Stimulated activated CD8-positive, alpha-beta memory T cell treated with anti-CD3 and anti-CD28 coated beads, Interleukin-2, amount 100 ng/mL, for 48 hours (primary cell): Measurements from ENCODE around the gene CLEC1A.

Source experiments
- DNase-seq, 2 donors: peaks; one replicate each; pipeline ENCODE4 v3.0.0-alpha.2; 2020; ENCODE audit warnings: low read depth in 2 of 2

The CLEC1A gene

GRCh38 chr12:10098791-10099190 lies at the start of gene CLEC1A:
Gene CLEC1A (minus strand): TSS chr12:10098985. CDS start chr12:10098922, 63 bp downstream.
- DNase-seq, result no peak

GRCh38 chr12:10147714-10148403 lies 49.1 kb upstream of the CLEC1A start:
- no peak for DNase-seq

GRCh38 chr12:10142976-10143589 lies 44.3 kb upstream of the CLEC1A start:
- no peak for DNase-seq

GRCh38 chr12:10140001-10140400 lies 41.2 kb upstream of the CLEC1A start:
- DNase-seq, result peak in 1 of 2 donors; percentile 20

- DNase-seq, result no peak
Observed at GRCh38 chr12:10136637-10137205, 37.9 kb upstream of the CLEC1A start.

- DNase-seq, result no peak
Observed at GRCh38 chr12:10135126-10135525, 36.3 kb upstream of the CLEC1A start.

- DNase-seq, result no peak
Observed at GRCh38 chr12:10132850-10133370, 34.1 kb upstream of the CLEC1A start.

- no peak for DNase-seq
Observed at GRCh38 chr12:10131111-10131690, 32.4 kb upstream of the CLEC1A start.

GRCh38 chr12:10130042-10130441 lies 31.3 kb upstream of the CLEC1A start, which contains the start of gene CLEC7A:
Gene CLEC7A (minus strand): TSS chr12:10130199. CDS start chr12:10130082, 117 bp downstream.
- DNase-seq, result no peak

- DNase-seq, result no peak
Observed at GRCh38 chr12:10128687-10129086, 29.9 kb upstream of the CLEC1A start.

- DNase-seq, result no peak
Observed at GRCh38 chr12:10126413-10126812, 27.6 kb upstream of the CLEC1A start.

GRCh38 chr12:10122689-10123088 lies 23.9 kb upstream of the CLEC1A start:
- no peak for DNase-seq

- no peak for DNase-seq
Observed at GRCh38 chr12:10121278-10121677, 22.5 kb upstream of the CLEC1A start.

GRCh38 chr12:10119066-10119465 lies 20.3 kb upstream of the CLEC1A start:
- DNase-seq, result no peak

- DNase-seq, result no peak
Observed at GRCh38 chr12:10115890-10116289, 17.1 kb upstream of the CLEC1A start.

- no peak for DNase-seq
Observed at GRCh38 chr12:10115311-10115710, 16.5 kb upstream of the CLEC1A start.

- DNase-seq, result no peak
Observed at GRCh38 chr12:10113920-10114319, 15.1 kb upstream of the CLEC1A start.

GRCh38 chr12:10113075-10113474 lies 14.3 kb upstream of the CLEC1A start:
- no peak for DNase-seq

- DNase-seq, result no peak
Observed at GRCh38 chr12:10111451-10111850, 12.7 kb upstream of the CLEC1A start.

GRCh38 chr12:10110256-10110844 lies 11.6 kb upstream of the CLEC1A start:
- no peak for DNase-seq

GRCh38 chr12:10102322-10102721 lies 3.5 kb upstream of the CLEC1A start:
- no peak for DNase-seq

- DNase-seq, result no peak
Observed at GRCh38 chr12:10101648-10102220, 2.9 kb upstream of the CLEC1A start.
